HEK293 (cell line): ENCODE results near the gene ADAMTSL3.

Experiments used
- RBAK ChIP-seq: fragments of 450-650 bp; formaldehyde crosslinking; IDR thresholded peaks from 2 replicates; pipeline ENCODE4 v1.5.1; 2016; ENCODE audit warnings: missing biosample characterization, missing genetic modification characterization
- ZFP41 ChIP-seq: fragments of 450-650 bp; formaldehyde crosslinking; IDR thresholded peaks from 2 replicates; pipeline ENCODE4 v1.5.1; 2016; ENCODE audit warnings: missing biosample characterization, missing genetic modification characterization, borderline replicate concordance
- ZNF416 ChIP-seq: fragments of 450-650 bp; formaldehyde crosslinking; IDR thresholded peaks from 2 replicates; pipeline ENCODE4 v1.5.1; 2016; ENCODE audit warnings: missing biosample characterization, missing genetic modification characterization
- ZNF785 ChIP-seq: fragments of 450-650 bp; formaldehyde crosslinking; IDR thresholded peaks from 2 replicates; pipeline ENCODE4 v1.5.1; 2016; ENCODE audit warnings: missing biosample characterization, missing genetic modification characterization
- TF ChIP-seq, protein P1 (sequence below): fragments of 450-650 bp; formaldehyde crosslinking; IDR thresholded peaks from 2 replicates; pipeline ENCODE4 v1.5.1; 2017; ENCODE audit warnings: missing biosample characterization, missing genetic modification characterization
- TF ChIP-seq, protein P2 (sequence below): sonication (generic); formaldehyde crosslinking; IDR thresholded peaks from 2 replicates; pipeline ENCODE4 v1.8.1; 2022; ENCODE audit warnings: mild to moderate bottlenecking, moderate library complexity, missing genetic modification reagents
- TF ChIP-seq, protein P3 (sequence below): fragments of 450-650 bp; formaldehyde crosslinking; IDR thresholded peaks from 2 replicates; pipeline ENCODE4 v1.5.1; 2016; ENCODE audit warnings: missing biosample characterization, missing genetic modification characterization
- TF ChIP-seq, protein P4 (sequence below): fragments of 450-650 bp; formaldehyde crosslinking; IDR thresholded peaks from 2 replicates; pipeline ENCODE4 v1.5.1; 2016; ENCODE audit warnings: missing biosample characterization, missing genetic modification characterization

DNA sequence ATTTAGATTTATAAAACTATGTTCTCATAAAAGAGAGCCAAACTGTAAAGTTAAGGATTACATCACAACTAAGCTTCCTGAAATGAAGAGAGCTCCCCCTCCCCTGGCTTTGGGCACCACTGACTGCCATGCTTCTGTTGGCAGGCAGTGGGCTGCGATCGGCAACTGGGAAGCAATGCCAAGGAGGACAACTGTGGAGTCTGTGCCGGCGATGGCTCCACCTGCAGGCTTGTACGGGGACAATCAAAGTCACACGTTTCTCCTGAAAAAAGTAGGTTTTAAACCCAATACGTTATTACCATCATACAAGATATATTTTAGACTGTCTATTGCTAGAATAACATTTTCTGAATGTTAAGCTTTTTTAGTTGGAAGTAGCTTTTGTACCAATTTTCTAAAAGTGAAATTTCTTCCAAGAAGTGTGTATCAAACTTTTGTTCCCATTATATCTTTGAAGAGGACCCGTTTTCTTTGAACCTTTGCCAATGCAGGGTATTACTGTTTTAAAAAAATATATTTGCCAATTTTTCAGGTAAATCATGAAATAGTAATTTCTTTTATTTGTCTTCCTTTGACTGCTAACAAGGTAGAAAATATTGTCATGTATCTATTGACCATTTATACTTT is 184.1 kb downstream of the ADAMTSL3 start:
- TF ChIP-seq, protein P1, sequence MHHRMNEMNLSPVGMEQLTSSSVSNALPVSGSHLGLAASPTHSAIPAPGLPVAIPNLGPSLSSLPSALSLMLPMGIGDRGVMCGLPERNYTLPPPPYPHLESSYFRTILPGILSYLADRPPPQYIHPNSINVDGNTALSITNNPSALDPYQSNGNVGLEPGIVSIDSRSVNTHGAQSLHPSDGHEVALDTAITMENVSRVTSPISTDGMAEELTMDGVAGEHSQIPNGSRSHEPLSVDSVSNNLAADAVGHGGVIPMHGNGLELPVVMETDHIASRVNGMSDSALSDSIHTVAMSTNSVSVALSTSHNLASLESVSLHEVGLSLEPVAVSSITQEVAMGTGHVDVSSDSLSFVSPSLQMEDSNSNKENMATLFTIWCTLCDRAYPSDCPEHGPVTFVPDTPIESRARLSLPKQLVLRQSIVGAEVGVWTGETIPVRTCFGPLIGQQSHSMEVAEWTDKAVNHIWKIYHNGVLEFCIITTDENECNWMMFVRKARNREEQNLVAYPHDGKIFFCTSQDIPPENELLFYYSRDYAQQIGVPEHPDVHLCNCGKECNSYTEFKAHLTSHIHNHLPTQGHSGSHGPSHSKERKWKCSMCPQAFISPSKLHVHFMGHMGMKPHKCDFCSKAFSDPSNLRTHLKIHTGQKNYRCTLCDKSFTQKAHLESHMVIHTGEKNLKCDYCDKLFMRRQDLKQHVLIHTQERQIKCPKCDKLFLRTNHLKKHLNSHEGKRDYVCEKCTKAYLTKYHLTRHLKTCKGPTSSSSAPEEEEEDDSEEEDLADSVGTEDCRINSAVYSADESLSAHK (tag by site-specific recombination): no peak
- TF ChIP-seq, protein P2, sequence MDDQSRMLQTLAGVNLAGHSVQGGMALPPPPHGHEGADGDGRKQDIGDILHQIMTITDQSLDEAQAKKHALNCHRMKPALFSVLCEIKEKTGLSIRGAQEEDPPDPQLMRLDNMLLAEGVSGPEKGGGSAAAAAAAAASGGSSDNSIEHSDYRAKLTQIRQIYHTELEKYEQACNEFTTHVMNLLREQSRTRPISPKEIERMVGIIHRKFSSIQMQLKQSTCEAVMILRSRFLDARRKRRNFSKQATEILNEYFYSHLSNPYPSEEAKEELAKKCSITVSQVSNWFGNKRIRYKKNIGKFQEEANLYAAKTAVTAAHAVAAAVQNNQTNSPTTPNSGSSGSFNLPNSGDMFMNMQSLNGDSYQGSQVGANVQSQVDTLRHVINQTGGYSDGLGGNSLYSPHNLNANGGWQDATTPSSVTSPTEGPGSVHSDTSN (CRISPR knock-in tag): no peak
- TF ChIP-seq, protein P3, sequence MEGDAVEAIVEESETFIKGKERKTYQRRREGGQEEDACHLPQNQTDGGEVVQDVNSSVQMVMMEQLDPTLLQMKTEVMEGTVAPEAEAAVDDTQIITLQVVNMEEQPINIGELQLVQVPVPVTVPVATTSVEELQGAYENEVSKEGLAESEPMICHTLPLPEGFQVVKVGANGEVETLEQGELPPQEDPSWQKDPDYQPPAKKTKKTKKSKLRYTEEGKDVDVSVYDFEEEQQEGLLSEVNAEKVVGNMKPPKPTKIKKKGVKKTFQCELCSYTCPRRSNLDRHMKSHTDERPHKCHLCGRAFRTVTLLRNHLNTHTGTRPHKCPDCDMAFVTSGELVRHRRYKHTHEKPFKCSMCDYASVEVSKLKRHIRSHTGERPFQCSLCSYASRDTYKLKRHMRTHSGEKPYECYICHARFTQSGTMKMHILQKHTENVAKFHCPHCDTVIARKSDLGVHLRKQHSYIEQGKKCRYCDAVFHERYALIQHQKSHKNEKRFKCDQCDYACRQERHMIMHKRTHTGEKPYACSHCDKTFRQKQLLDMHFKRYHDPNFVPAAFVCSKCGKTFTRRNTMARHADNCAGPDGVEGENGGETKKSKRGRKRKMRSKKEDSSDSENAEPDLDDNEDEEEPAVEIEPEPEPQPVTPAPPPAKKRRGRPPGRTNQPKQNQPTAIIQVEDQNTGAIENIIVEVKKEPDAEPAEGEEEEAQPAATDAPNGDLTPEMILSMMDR (tag by site-specific recombination): peak; percentile 28; the same call in 1 of the 2 replicates
- TF ChIP-seq ZFP41: no peak
- no peak for TF ChIP-seq RBAK (tag by site-specific recombination)
- TF ChIP-seq ZNF416 (tag by site-specific recombination): no peak
- TF ChIP-seq, protein P4, sequence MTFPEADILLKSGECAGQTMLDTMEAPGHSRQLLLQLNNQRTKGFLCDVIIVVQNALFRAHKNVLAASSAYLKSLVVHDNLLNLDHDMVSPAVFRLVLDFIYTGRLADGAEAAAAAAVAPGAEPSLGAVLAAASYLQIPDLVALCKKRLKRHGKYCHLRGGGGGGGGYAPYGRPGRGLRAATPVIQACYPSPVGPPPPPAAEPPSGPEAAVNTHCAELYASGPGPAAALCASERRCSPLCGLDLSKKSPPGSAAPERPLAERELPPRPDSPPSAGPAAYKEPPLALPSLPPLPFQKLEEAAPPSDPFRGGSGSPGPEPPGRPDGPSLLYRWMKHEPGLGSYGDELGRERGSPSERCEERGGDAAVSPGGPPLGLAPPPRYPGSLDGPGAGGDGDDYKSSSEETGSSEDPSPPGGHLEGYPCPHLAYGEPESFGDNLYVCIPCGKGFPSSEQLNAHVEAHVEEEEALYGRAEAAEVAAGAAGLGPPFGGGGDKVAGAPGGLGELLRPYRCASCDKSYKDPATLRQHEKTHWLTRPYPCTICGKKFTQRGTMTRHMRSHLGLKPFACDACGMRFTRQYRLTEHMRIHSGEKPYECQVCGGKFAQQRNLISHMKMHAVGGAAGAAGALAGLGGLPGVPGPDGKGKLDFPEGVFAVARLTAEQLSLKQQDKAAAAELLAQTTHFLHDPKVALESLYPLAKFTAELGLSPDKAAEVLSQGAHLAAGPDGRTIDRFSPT (tag by site-specific recombination): no peak; the same call in 1 of the 2 replicates
- TF ChIP-seq ZNF785: no peak
